HepG2 (cell line): ENCODE measurements around the gene LRRC25. TPM values are rescaled to one million over a fixed set of nuclear protein-coding genes. Genes with fewer than 3 reads are reported as not detected.

Experiments used
- ATF4 ChIP-seq, 2 experiments: fragments of 450-650 bp in 1 of 2; sonication (generic) in 1 of 2; formaldehyde crosslinking; IDR thresholded peaks; 2 replicates each; pipeline versions ENCODE4 v1.5.0 to v1.8.0; 2020 to 2022; ENCODE audit warnings: mild to moderate bottlenecking in 1 of 2, missing genetic modification reagents in 1 of 2
- CENPX ChIP-seq: sonication (generic); formaldehyde crosslinking; IDR thresholded peaks from 2 replicates; pipeline ENCODE4 v1.9.0; 2021; ENCODE audit warnings: mild to moderate bottlenecking, missing genetic modification reagents, moderate library complexity
- EP300 ChIP-seq, 3 experiments: sonication (generic) in 1 of 3; formaldehyde crosslinking in 1 of 3; IDR thresholded peaks; 2 replicates each; pipeline versions ENCODE4 v1.5.1 to v1.6.1; 2011 to 2020; ENCODE audit warnings: low read depth in 2 of 3, low read length in 2 of 3, borderline replicate concordance in 1 of 3, improper control_type of control experiment in 1 of 3, mild to moderate bottlenecking in 1 of 3, missing genetic modification reagents in 1 of 3, moderate library complexity in 1 of 3
- ETS1 ChIP-seq: sonication (generic); formaldehyde crosslinking; IDR thresholded peaks from 2 replicates; pipeline ENCODE4 v1.4.0; 2020; ENCODE audit warnings: missing genetic modification reagents
- GATAD1 ChIP-seq: IDR thresholded peaks from 2 replicates; pipeline ENCODE4 v1.6.1; 2016; ENCODE audit warnings: missing genetic modification reagents, missing compliant biosample characterization
- SOX5 ChIP-seq: IDR thresholded peaks from 2 replicates; pipeline ENCODE4 v1.6.1; 2016; ENCODE audit warnings: borderline replicate concordance
- ZHX1 ChIP-seq: sonication (generic); formaldehyde crosslinking; IDR thresholded peaks from 2 replicates; pipeline ENCODE4 v1.8.1; 2022; ENCODE audit warnings: low read depth, mild to moderate bottlenecking, missing genetic modification reagents
- ZNF33A ChIP-seq: sonication (generic); formaldehyde crosslinking; IDR thresholded peaks from 2 replicates; pipeline ENCODE4 v1.5.1; 2020; ENCODE audit warnings: missing genetic modification reagents, mild to moderate bottlenecking, moderate library complexity, borderline replicate concordance
- ZNF678 ChIP-seq: sonication (generic); formaldehyde crosslinking; IDR thresholded peaks from 2 replicates; pipeline ENCODE4 v1.4.0; 2020; ENCODE audit warnings: mild to moderate bottlenecking, missing genetic modification reagents
- ZNF792 ChIP-seq: IDR thresholded peaks from 2 replicates; pipeline ENCODE4 v1.6.1; 2016
- ZNF839 ChIP-seq: sonication (generic); formaldehyde crosslinking; IDR thresholded peaks from 2 replicates; pipeline ENCODE4 v1.4.0; 2020; ENCODE audit warnings: missing genetic modification reagents, mild to moderate bottlenecking, borderline replicate concordance
- polyA plus RNA-seq, 8 experiments: library from polyadenylated mRNA; depleted of rRNA in 3 of 8; stranded (reverse) in 7 of 8; unstranded in 1 of 8; fragments of >200 nt; fragmentation: Illumina TruSeq in 4 of 8; extraction: Trizol in 4 of 8; gene quantifications; 2 replicates each; pipeline versions ENCODE4 v1.2.1 to v1.2.3, GENCODE V29; 2011 to 2016; ENCODE audit warnings: low read depth in 4 of 8, missing spikeins in 1 of 8, mixed read lengths in 1 of 8; ENCODE audit not compliant: insufficient read depth in 1 of 8
- total RNA-seq, 5 experiments: library from RNA; depleted of rRNA; stranded (reverse); fragments of >200 nt; fragmentation: Illumina TruSeq; extraction: Trizol; gene quantifications; 2 replicates each; pipeline ENCODE4 v1.2.3, GENCODE V29; 2016; ENCODE audit warnings: low read depth in 1 of 5
- TF ChIP-seq, protein P1 (sequence below): sonication (generic); formaldehyde crosslinking; IDR thresholded peaks from 2 replicates; pipeline ENCODE4 v1.5.0; 2020; ENCODE audit warnings: mild to moderate bottlenecking, missing genetic modification reagents
- TF ChIP-seq, protein P2 (sequence below): sonication (generic); formaldehyde crosslinking; IDR thresholded peaks from 2 replicates; pipeline ENCODE4 v1.9.0; 2021; ENCODE audit warnings: missing genetic modification reagents, borderline replicate concordance
- TF ChIP-seq, protein P3 (sequence below): sonication (generic); formaldehyde crosslinking; IDR thresholded peaks from 2 replicates; pipeline ENCODE4 v1.9.0; 2021; ENCODE audit warnings: missing genetic modification reagents, borderline replicate concordance

LRRC25 gene
- total and polyA plus RNA-seq, 2 of the 13 experiments (the other 11 are each of a cell fraction or from before 2014, with no cell fraction given), result 0.13 to 0.53 TPM

- TF ChIP-seq ZHX1 (CRISPR knock-in tag) (peak; percentile 98), CENPX (no peak), EP300 (IDR thresholded peaks at IDR 0.05; ENCODE audit: low read depth in 2 of 2, low read length in 2 of 2) (peak; percentile 15 to 97; a peak in 2 of 4 replicates), EP300 (CRISPR knock-in tag; IDR thresholded peaks at IDR 0.05; ENCODE audit: borderline replicate concordance) (peak; percentile 96), ATF4 (CRISPR knock-in tag; IDR thresholded peaks at IDR 0.05) (peak in 1 of 2 experiments; percentile 88; a peak in 2 of 4 replicates), ZNF792 (peak; percentile 73; the same call in 1 of the 2 replicates), ETS1 (CRISPR knock-in tag) (no peak), ZNF33A (CRISPR knock-in tag) (peak; percentile 75; the same call in 1 of the 2 replicates), GATAD1 (CRISPR knock-in tag) (peak; percentile 70), ZNF839 (CRISPR knock-in tag) (peak; percentile 64; the same call in 1 of the 2 replicates), ZNF678 (CRISPR knock-in tag) (peak; percentile 79; the same call in 1 of the 2 replicates), SOX5 (CRISPR knock-in tag) (peak; percentile 99)
- TF ChIP-seq, protein P1, sequence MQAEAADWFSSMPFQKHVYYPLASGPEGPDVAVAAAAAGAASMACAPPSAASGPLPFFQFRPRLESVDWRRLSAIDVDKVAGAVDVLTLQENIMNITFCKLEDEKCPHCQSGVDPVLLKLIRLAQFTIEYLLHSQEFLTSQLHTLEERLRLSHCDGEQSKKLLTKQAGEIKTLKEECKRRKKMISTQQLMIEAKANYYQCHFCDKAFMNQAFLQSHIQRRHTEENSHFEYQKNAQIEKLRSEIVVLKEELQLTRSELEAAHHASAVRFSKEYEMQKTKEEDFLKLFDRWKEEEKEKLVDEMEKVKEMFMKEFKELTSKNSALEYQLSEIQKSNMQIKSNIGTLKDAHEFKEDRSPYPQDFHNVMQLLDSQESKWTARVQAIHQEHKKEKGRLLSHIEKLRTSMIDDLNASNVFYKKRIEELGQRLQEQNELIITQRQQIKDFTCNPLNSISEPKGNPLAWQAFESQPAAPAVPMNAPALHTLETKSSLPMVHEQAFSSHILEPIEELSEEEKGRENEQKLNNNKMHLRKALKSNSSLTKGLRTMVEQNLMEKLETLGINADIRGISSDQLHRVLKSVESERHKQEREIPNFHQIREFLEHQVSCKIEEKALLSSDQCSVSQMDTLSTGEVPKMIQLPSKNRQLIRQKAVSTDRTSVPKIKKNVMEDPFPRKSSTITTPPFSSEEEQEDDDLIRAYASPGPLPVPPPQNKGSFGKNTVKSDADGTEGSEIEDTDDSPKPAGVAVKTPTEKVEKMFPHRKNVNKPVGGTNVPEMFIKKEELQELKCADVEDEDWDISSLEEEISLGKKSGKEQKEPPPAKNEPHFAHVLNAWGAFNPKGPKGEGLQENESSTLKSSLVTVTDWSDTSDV, result no peak
- TF ChIP-seq, protein P2, sequence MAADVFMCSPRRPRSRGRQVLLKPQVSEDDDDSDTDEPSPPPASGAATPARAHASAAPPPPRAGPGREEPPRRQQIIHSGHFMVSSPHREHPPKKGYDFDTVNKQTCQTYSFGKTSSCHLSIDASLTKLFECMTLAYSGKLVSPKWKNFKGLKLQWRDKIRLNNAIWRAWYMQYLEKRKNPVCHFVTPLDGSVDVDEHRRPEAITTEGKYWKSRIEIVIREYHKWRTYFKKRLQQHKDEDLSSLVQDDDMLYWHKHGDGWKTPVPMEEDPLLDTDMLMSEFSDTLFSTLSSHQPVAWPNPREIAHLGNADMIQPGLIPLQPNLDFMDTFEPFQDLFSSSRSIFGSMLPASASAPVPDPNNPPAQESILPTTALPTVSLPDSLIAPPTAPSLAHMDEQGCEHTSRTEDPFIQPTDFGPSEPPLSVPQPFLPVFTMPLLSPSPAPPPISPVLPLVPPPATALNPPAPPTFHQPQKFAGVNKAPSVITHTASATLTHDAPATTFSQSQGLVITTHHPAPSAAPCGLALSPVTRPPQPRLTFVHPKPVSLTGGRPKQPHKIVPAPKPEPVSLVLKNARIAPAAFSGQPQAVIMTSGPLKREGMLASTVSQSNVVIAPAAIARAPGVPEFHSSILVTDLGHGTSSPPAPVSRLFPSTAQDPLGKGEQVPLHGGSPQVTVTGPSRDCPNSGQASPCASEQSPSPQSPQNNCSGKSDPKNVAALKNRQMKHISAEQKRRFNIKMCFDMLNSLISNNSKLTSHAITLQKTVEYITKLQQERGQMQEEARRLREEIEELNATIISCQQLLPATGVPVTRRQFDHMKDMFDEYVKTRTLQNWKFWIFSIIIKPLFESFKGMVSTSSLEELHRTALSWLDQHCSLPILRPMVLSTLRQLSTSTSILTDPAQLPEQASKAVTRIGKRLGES (CRISPR knock-in tag), result 0 out of 2 replicates have a peak, but pooled peaks have one; percentile 51
- TF ChIP-seq, protein P3, sequence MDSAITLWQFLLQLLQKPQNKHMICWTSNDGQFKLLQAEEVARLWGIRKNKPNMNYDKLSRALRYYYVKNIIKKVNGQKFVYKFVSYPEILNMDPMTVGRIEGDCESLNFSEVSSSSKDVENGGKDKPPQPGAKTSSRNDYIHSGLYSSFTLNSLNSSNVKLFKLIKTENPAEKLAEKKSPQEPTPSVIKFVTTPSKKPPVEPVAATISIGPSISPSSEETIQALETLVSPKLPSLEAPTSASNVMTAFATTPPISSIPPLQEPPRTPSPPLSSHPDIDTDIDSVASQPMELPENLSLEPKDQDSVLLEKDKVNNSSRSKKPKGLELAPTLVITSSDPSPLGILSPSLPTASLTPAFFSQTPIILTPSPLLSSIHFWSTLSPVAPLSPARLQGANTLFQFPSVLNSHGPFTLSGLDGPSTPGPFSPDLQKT (CRISPR knock-in tag), result no peak
Measured at GRCh38 chr19:18379803-18380747, 17.3 kb downstream of the LRRC25 start (continued).
